ENCODE data around the gene EMC8.
"Not testable (repeated sequence)": the region's sequence is repeated elsewhere in the genome, so short reads cannot be mapped to it uniquely, and the experiment has no call there.

GRCh38 chr16:85808104-85808503 lies 8.8 kb upstream of the EMC8 start:
- TF ChIP-seq, protein P1, sequence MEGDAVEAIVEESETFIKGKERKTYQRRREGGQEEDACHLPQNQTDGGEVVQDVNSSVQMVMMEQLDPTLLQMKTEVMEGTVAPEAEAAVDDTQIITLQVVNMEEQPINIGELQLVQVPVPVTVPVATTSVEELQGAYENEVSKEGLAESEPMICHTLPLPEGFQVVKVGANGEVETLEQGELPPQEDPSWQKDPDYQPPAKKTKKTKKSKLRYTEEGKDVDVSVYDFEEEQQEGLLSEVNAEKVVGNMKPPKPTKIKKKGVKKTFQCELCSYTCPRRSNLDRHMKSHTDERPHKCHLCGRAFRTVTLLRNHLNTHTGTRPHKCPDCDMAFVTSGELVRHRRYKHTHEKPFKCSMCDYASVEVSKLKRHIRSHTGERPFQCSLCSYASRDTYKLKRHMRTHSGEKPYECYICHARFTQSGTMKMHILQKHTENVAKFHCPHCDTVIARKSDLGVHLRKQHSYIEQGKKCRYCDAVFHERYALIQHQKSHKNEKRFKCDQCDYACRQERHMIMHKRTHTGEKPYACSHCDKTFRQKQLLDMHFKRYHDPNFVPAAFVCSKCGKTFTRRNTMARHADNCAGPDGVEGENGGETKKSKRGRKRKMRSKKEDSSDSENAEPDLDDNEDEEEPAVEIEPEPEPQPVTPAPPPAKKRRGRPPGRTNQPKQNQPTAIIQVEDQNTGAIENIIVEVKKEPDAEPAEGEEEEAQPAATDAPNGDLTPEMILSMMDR (IDR thresholded peaks at IDR 0.05; ENCODE audit: insufficient read depth, low read length, poor library complexity, severe bottlenecking), result not testable (repeated sequence)
- TF ChIP-seq EZH2phosphoT487 (conservative IDR thresholded peaks at IDR 0.05; ENCODE audit: low read length), result not testable (repeated sequence)
